Stimulated activated CD8-positive, alpha-beta memory T cell treated with anti-CD3 and anti-CD28 coated beads, Interleukin-12 subunit alpha, Interleukin-12 subunit beta, amount 100 ng/mL, for 24 hours (primary cell): ENCODE measurements around the gene AUNIP.

ENCODE experiments used
- DNase-seq: peaks from one replicate; pipeline ENCODE4 v3.0.0-alpha.2; 2020; ENCODE audit errors: extremely low read depth

The AUNIP gene

DNA sequence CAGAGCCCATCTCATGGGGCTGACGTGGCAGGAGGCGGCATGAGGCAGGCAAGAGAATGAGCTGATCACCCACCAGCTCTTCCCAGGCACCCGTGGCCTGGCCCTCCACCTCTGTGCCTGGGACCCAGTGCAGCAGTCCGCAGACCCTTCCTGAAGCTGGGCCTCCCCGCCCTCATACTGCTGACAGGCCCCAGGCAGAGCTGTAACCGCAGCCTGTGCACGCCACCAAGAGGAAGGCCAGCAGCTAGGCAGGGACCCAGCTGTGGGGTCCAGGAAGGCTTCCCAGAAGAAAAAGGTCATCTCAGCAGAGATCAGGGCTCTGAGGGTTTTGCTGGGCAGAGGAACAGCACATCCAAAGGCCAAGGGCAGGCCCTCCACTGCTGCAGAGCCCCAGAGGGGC lies 49.3 kb downstream of the AUNIP start:
- no peak for DNase-seq

DNA sequence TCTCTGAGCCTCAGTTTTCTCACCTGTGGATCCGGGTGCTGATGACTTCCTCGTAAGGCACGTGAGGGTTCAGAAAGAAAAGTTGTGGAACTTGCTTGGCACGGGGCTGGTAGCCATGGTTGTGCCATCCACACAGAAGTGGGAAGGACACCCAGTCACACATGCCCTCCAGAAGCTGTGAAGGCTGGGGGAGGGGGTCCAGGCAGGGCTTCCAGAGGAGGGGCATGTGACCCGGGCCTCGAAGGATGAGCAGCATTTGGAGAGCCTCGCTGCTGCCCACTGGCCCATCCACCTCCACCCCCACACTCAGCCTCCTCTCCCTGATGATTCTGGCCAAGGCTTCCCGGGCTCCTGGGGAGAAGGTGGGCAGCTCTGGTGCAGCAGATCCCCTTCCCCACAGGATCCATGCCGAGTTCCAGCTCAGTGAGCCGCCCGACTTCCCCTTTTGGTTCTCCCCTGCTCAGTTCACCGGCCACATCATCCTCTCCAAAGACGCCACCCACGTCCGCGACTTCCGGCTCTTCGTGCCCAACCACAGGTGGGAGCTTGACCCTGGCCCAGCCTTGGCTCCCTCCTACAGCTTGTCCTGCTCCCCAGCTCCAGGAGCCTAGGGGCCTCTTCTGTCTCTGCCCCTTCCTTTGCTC lies 49.9 kb downstream of the AUNIP start:
- DNase-seq, result no peak

- DNase-seq, result no peak
These were observed 50.6 kb downstream of the AUNIP start for GRCh38 chr1:25808481-25809244.

DNA sequence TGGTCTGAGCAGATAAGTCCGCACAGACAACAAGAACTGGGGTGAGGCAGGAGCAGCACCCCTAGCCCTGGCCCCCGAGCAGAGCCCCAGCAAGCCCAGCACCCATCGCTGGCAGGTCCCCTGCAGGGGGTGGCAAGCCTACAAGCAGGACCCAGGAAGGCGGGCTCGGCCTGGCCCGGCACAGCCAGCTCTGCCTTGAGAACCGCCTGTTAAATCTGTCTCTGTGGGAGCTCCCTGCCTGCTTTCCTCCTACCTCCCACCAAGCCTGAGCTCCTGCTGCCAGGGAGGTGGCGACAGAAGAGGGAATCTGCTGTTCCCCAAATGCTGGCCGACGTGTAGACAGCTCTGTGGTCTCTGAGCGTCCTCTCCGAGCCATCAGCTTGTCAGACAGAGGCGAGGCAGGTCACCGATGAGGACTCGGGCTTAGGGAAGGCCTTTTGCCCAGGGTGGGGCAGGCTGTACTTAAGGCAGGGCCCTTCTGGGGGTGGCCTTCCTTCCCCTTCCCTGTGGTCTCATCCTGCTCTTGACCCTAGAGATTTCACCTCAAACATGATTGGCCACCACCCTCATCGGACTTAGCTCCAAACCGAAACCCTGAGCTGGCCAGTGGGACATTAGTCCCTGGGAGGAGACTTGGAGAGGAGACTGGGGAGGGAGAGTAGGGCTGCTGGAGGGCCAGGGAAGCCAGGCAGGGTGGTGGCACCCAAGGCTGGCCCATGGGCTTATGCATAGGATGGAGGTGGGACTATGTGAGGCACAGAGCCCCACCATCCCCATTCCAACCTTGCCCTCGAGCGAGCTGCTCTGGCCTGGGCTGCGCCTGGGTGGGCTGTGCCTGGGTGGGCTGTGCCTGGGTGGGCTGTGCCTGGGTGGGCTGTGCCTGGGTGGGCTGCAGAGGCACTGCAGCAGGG lies 51.5 kb downstream of the AUNIP start:
- no peak for DNase-seq

DNA sequence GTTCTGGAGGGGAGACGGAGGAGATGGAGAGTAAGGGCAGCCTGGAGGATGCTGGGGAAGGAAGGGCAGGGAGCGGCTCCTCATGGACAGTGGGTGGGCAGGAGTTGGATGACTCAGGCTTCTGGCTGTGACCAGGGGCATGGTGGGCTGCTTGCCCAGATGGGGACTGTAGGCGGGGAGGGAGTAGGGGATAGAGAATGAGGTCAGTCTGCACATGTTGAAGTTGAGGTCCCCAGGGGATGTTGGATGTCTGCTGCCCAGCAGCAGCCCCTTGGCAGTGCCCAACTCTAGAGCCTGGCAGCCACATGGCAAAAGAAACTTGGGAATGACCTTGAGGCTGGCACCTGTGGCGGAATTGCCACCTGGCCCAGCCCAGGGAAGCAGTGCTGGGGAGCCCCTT lies 52.8 kb downstream of the AUNIP start:
- no peak for DNase-seq

DNA sequence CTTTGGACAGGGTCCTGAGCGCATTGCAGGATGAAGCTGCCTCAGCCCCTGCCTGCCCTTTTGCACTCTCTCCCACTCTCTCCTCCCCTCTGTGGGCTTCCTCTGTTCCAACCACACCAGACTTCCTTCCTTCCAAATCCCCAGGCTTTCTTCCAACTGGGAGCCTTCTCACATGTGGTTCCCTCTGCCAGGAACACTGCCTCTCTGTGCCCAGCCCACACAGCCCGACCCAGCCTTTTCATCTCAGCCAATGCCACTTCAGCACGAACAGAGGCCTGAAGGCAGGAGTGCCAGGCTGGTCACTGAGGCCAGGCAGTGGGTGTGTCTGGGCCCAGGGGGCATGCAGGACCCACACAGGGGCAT lies 53.4 kb downstream of the AUNIP start:
- DNase-seq, result no peak

DNA sequence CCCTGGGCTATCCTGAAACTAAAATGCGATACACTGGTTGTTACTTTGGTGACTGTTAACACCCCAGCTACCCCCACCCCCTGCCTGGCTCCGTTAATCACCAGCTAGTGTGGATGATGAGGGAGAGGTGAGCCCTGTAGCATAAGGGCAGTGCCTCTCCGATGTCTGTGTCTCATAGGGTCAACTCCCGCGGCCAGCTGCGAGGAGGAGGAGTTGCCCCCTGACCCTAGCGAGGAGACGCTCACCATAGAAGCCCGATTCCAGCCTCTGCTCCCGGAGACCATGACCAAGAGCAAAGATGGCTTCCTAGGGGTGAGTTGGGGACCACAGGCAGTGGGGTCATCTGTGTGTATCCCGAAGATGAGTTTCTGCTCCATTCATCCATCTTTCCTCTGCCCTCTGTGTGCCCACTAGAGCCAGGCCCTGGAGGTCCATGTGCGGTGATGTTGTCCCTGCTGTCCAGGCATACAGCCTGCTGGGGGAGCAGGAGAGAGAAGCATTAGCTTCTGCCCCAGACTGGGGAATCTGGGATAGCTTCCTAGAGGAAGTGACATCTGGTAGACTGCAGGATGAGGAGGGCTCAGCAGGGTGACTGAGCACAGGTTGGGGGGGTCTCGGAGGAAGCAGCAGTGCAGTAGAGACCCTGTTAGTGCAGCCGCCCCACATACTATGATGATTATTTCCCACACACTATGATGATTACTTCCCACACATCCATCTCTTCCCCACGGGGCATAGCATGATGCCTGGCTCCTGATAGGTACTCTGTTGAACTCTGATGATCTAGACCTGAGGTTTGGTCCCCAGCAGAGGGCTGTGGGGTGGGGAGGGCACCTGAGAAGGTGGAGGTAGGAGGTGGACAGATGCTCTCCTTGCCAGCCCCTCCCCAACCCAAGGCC lies 54.0 kb downstream of the AUNIP start:
- DNase-seq, result no peak

- no peak for DNase-seq
These were observed 54.9 kb downstream of the AUNIP start for GRCh38 chr1:25804244-25804963.

DNA sequence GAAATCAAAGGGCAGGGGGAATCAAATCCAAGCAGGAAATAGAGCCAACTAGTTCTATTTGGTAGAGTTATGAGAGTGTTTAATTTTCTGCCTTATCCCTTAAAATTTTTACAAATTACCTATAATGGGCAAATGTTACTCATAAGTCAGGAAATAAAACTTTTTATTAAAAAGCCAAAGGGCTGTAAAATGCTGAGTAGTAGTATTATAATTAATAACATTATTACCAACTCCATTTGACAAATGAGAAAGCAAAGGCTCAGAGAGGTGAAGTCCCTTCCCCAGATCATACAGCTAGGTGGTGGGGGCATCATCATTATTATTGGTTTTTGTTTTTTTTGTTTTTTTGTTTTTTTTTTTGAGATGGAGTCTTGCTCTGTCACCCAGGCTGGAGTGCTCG lies 55.9 kb downstream of the AUNIP start:
- DNase-seq, result no peak

GRCh38 chr1:25802915-25803314 lies 56.3 kb downstream of the AUNIP start:
- no peak for DNase-seq

GRCh38 chr1:25800703-25801377 lies 58.4 kb downstream of the AUNIP start:
- DNase-seq, result no peak

DNA sequence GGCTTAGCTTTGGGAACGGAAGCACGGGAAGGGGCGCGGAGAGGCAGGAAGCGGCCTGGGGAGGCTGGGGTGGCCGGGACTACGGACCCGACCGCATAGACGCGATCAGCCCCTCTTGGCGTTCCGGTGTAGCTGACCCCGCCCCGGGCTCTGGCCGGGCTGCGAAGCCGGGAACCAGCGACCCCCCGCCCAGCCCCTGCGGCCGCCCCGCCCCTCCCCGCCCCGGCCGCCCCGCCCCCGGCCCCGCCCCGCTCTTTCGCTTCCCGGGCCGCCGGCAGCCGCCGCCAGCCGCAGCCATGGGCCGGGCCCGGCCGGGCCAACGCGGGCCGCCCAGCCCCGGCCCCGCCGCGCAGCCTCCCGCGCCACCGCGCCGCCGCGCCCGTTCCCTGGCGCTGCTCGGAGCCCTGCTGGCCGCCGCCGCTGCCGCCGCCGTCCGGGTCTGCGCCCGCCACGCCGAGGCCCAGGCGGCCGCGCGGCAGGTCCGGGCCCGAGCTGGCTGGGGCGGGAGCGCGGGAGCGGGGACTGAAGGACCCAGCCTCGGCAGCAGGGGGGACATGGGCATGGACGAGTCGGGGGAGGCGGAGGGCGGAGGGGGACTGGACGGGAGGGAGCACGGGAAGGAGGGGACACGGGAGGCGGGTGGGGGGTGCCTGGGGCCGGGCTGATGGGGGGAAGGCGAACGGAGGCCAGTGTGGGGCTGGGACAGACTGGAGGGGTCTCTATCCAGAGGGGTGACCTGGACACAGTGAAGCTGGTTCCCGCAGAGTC lies 59.1 kb downstream of the AUNIP start, which contains the start of gene SELENON:
Gene SELENON, plus strand, starts transcription at position 259 of the 768 bp plus-strand sequence. Its CDS starts 38 bp downstream, at position 297.
- no peak for DNase-seq

DNA sequence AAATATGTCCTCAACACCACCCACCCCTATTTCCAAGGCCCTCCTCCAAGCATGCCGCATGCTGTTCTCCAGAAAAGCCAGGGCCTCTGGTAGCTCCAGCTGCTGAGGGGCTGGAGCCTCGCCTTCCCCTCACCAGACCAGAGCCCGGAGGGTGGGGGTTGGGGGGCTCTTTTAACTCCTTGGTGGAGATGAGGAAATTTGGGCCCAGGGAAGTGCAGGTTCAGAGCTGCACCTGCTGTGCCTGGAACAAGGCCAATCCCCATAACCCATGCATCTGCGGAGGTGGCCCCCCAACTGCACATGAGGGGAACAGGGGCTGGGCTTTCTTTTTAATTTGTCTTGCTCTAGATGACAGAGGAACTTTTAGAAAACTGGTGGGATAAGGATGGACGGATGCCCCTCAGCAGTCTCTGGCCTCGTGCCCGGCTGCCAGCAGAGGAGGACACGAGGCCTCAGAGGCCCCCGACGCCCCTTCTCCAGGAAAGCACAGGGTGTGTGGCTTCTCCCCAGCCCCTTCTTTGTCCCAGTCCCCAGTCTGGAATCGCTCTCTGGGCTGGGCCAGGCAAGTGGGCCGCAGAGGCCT lies 59.8 kb downstream of the AUNIP start:
- no peak for DNase-seq

GRCh38 chr1:25798666-25799351 lies 60.4 kb downstream of the AUNIP start:
- DNase-seq, result no peak

DNA sequence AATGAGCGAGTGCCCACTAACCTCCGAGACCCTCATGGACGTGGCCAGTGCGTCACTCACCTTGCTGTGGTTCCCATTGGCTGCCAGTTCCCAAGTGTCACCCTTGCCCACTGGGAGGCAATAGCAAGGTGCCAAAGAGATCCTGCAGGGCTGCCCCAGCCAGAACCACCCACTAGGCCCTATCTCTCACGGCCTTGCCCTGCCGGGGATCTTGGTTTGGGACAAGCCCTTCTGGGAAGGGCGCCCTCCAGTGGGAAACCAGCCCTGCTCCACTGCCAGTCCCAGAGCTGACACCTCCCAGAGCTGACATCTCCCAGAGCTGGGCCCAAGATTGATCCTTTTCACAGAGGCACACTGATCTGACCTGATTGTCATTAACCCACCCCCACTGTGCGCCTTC lies 61.3 kb downstream of the AUNIP start:
- DNase-seq, result no peak

GRCh38 chr1:25796811-25797458 lies 62.3 kb downstream of the AUNIP start:
- DNase-seq, result peak; percentile 61

DNA sequence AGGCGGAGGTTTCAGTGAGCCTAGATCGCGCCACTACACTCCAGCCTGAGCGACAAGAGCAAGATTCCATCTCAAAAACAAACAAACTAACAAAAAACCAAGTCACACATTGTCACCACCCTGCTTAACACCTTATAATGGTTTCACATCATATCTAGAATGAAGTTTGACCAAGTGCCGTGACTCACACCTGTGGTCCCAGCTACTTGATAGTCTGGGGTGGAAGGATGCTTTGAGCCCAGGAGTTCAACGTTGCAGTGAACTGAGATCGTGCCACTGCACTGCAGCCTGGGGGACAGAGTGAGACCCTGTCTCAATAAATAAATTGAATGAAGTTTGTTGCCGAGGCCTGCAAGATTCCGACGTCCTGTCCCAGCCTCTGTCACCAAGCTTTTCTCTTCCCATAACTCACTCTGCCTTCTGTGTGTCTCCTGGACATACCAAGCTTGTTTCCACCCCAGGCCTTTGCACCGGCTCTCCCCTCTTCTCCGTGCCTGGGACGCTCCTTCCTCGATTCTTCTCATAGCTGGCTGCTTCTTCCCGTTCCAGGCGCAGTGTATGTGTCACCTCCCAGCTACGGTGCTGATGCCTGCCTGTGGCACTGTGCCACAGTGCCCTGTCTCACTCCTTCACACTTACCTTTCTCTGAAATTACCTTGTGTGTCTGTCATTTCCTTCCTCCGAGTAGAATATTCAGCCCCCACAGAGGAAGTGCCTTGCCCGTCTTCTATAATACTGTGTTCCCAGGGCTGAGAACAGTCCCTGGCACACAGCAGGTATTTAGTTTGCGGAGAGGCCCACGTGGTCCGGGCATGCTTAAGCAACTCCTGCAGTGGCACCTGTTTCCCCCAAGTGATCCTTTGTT lies 63.1 kb downstream of the AUNIP start:
- no peak for DNase-seq
